GM10248 (cell line): ENCODE data around the gene CALN1.
"Not testable (repeated sequence)": the region's sequence is repeated elsewhere in the genome, so short reads cannot be mapped to it uniquely, and the experiment has no call there.

ENCODE experiments used
- CTCF ChIA-PET: fragments of 300-600 bp; sonication (Branson Sonifier 250); formaldehyde crosslinking; extraction: SDS; loops from one replicate; lab custom pipeline; 2021; ENCODE audit warnings: antibody characterized with exemption; lab: Yijun Ruan, JAX
- POLR2A ChIA-PET: fragments of 350-650 bp; sonication (Branson Sonifier 250); formaldehyde crosslinking; extraction: SDS; loops from one replicate; lab custom pipeline; 2020; ENCODE audit warnings: antibody characterized with exemption; lab: Yijun Ruan, JAX
- DNase-seq: peaks from one replicate; pipeline ENCODE4 v3.0.0; 2012; ENCODE audit errors: extremely low spot score
- CTCF ChIP-seq: IDR thresholded peaks from 2 replicates; pipeline ENCODE4 v1.5.1; 2012; ENCODE audit warnings: mild to moderate bottlenecking, low read depth; ENCODE audit errors: extremely low read depth, missing control alignments, control extremely low read depth

CALN1 gene

GRCh38 chr7:72412121-72412618, at the start of gene CALN1:
Gene CALN1, minus strand, starts transcription at chr7:72412338.
- DNase-seq, POLR2A ChIA-PET, CTCF ChIA-PET: not testable (repeated sequence)

GRCh38 chr7:72453471-72453870, 41.3 kb upstream of the CALN1 start:
- CTCF ChIA-PET: interaction anchor here (1.5 to 3.0 kb wide), 2 partner anchors 9 to 11 kb away, joined by 3 to 14 read pairs; no protein-coding TSS in a partner anchor

GRCh38 chr7:72447465-72448204, 35.5 kb upstream of the CALN1 start:
- ChIA-PET POLR2A (no interaction called here), CTCF (no interaction called here)
- no peak for DNase-seq
- no peak for TF ChIP-seq CTCF

More at GRCh38 chr7:72453471-72453870, 41.3 kb upstream of the CALN1 start:
- POLR2A ChIA-PET: no interaction called here
- no peak for TF ChIP-seq CTCF
- no peak for DNase-seq

- ChIA-PET POLR2A (no interaction called here), CTCF (interaction anchor here (1.6 kb wide), 1 partner anchor 10 kb away, joined by 3 read pairs; no protein-coding TSS in a partner anchor)
- TF ChIP-seq CTCF: no peak
- DNase-seq: no peak
Measured at GRCh38 chr7:72446591-72447462, 34.7 kb upstream of the CALN1 start.

- no peak for DNase-seq
- ChIA-PET POLR2A (no interaction called here), CTCF (interaction anchor here (1.6 kb wide), 1 partner anchor 11 kb away, joined by 3 read pairs; no protein-coding TSS in a partner anchor)
- no peak for TF ChIP-seq CTCF
Measured at GRCh38 chr7:72446131-72446530, 34.0 kb upstream of the CALN1 start.

- no peak for TF ChIP-seq CTCF
- ChIA-PET CTCF (interaction anchor here (1.6 kb wide), 1 partner anchor 12 kb away, joined by 3 read pairs; no protein-coding TSS in a partner anchor), POLR2A (no interaction called here)
- DNase-seq: no peak
Measured at GRCh38 chr7:72445580-72445979, 33.4 kb upstream of the CALN1 start.

GRCh38 chr7:72445075-72445474, 32.9 kb upstream of the CALN1 start:
- no peak for TF ChIP-seq CTCF
- DNase-seq: no peak
- ChIA-PET CTCF (interaction anchor here (1.7 kb wide), 1 partner anchor 9 kb away, joined by 14 read pairs; no protein-coding TSS in a partner anchor), POLR2A (no interaction called here)
